ENCODE measurements around the gene SPTLC3. TPM values are rescaled to one million over a fixed set of nuclear protein-coding genes. Genes with fewer than 3 reads are reported as not detected.

SPTLC3 gene
- total and polyA plus RNA-seq, 2 experiments from 2014 or later: 36.3 to 47.6 TPM

DNA sequence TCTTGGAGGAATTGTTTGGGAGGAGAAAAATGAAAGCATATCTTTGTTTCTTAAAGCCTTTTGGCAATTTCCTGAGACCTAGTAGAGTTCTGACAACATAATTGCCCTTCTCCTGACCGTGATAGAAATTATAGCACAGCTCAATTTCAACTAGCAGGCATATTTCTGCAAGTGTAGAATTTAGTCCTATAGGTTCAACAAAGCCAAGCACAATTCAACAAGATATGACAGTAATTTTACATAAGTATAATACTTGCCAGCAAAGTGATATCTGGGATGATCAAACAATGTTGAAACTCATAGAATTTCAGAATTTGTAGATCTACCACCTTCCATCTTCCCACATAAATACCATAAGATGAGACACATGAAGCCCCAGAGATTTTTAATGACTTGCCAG lies 73.1 kb downstream of the SPTLC3 start:
- TF ChIP-seq EZH2phosphoT487 (IDR thresholded peaks at IDR 0.05; ENCODE audit: low read depth, severe bottlenecking, unreplicated experiment): no peak
- Histone ChIP-seq H3K9me2 (replicated peaks; ENCODE audit: insufficient read depth) (no peaks in the 10 kb centered on the region), H3K9me3 (ENCODE audit: low read depth) (no peaks in the 10 kb centered on the region), H2AFZ (no peak overlapping the region), H3K4me3 (no peak overlapping the region), H3K79me2 (no peaks in the 10 kb centered on the region), H3K27ac (no peak overlapping the region), H3K27me3 (no peaks in the 10 kb centered on the region), H3K4me1 (ENCODE audit: insufficient read depth) (no peaks in the 10 kb centered on the region), H4K20me1 (ENCODE audit: insufficient read depth, poor library complexity, severe bottlenecking) (no peaks in the 10 kb centered on the region), H3K4me2 (no peak overlapping the region), H3K36me3 (replicated peaks; ENCODE audit: insufficient read depth, low read depth) (no peaks in the 10 kb centered on the region)
- WGBS (ENCODE audit: low lambda C conversion rate, missing lambda C conversion rate): 84% methylated on average over 1 of the region's 1 CpG
- no peak for DNase-seq (ENCODE audit: low spot score)

DNA sequence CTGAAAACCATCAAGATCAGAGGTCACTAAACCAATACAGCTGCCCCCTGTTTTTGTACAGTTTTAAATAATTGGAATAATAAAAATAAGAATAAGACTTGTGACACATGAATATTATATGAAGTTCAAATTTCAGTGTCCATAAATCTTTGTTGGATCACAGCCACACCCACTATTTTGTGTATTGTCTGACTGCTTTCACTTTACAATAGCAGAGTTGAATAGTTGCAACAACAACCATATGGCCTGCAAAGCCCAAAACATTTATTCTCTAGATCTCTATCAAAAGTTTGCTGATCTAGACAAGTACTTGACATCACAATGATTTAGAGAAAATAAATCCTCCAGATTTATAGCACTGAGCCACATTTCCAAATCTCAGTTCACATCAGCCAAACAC lies 73.6 kb downstream of the SPTLC3 start:
- Histone ChIP-seq H3K4me2 (no peak overlapping the region), H3K9me2 (replicated peaks; ENCODE audit: insufficient read depth) (no peaks in the 10 kb centered on the region), H3K4me3 (no peak overlapping the region), H3K9me3 (ENCODE audit: low read depth) (no peaks in the 10 kb centered on the region), H3K27me3 (no peaks in the 10 kb centered on the region), H3K27ac (no peak overlapping the region), H3K36me3 (replicated peaks; ENCODE audit: insufficient read depth, low read depth) (no peaks in the 10 kb centered on the region), H3K79me2 (no peaks in the 10 kb centered on the region), H3K4me1 (ENCODE audit: insufficient read depth) (no peaks in the 10 kb centered on the region), H4K20me1 (ENCODE audit: insufficient read depth, poor library complexity, severe bottlenecking) (no peaks in the 10 kb centered on the region), H2AFZ (no peak overlapping the region)
- no peak for TF ChIP-seq EZH2phosphoT487 (IDR thresholded peaks at IDR 0.05; ENCODE audit: low read depth, severe bottlenecking, unreplicated experiment)
- TF ChIP-seq EZH2 (IDR thresholded peaks at IDR 0.05; ENCODE audit: borderline replicate concordance): no peak
- no peak for TF ChIP-seq CTCF (IDR thresholded peaks at IDR 0.05; ENCODE audit: poor library complexity)
- DNase-seq (ENCODE audit: low spot score): no peak

- Histone ChIP-seq H3K9me2 (replicated peaks; ENCODE audit: insufficient read depth) (no peaks in the 10 kb centered on the region), H4K20me1 (ENCODE audit: insufficient read depth, poor library complexity, severe bottlenecking) (no peaks in the 10 kb centered on the region), H3K9me3 (ENCODE audit: low read depth) (no peaks in the 10 kb centered on the region), H3K79me2 (no peaks in the 10 kb centered on the region), H3K27ac (no peak overlapping the region), H3K4me2 (no peak overlapping the region), H3K27me3 (no peaks in the 10 kb centered on the region), H3K4me3 (no peak overlapping the region), H2AFZ (no peak overlapping the region), H3K36me3 (replicated peaks; ENCODE audit: insufficient read depth, low read depth) (no peaks in the 10 kb centered on the region), H3K4me1 (ENCODE audit: insufficient read depth) (peaks cover 14% of the 10 kb centered on the region)
- no peak for DNase-seq (ENCODE audit: low spot score)
- 93% methylated on average over 3 of the region's 3 CpGs for WGBS (ENCODE audit: low lambda C conversion rate, missing lambda C conversion rate)
- TF ChIP-seq CTCF (IDR thresholded peaks at IDR 0.05; ENCODE audit: poor library complexity): no peak
- TF ChIP-seq EZH2phosphoT487 (IDR thresholded peaks at IDR 0.05; ENCODE audit: low read depth, severe bottlenecking, unreplicated experiment): no peak
- TF ChIP-seq EZH2 (IDR thresholded peaks at IDR 0.05; ENCODE audit: borderline replicate concordance): no peak
Measured at GRCh38 chr20:13085275-13085674, 76.5 kb downstream of the SPTLC3 start.

GRCh38 chr20:13089950-13090469 lies 81.2 kb downstream of the SPTLC3 start:
- peak overlapping the region; percentile 38 for H3K4me2 ChIP-seq

More at GRCh38 chr20:13089950-13090469, 81.2 kb downstream of the SPTLC3 start:
- Histone ChIP-seq H4K20me1 (ENCODE audit: insufficient read depth, poor library complexity, severe bottlenecking) (no peaks in the 10 kb centered on the region), H2AFZ (no peak overlapping the region), H3K4me3 (no peak overlapping the region), H3K27me3 (no peaks in the 10 kb centered on the region), H3K9me2 (replicated peaks; ENCODE audit: insufficient read depth) (no peaks in the 10 kb centered on the region), H3K4me1 (ENCODE audit: insufficient read depth) (peaks cover 20% of the 10 kb centered on the region), H3K79me2 (no peaks in the 10 kb centered on the region), H3K36me3 (replicated peaks; ENCODE audit: insufficient read depth, low read depth) (no peaks in the 10 kb centered on the region), H3K27ac (peak overlapping the region; percentile 28), H3K9me3 (ENCODE audit: low read depth) (no peaks in the 10 kb centered on the region)
- TF ChIP-seq EZH2 (IDR thresholded peaks at IDR 0.05; ENCODE audit: borderline replicate concordance) (no peak), EZH2phosphoT487 (IDR thresholded peaks at IDR 0.05; ENCODE audit: low read depth, severe bottlenecking, unreplicated experiment) (no peak), CTCF (IDR thresholded peaks at IDR 0.05; ENCODE audit: poor library complexity) (no peak)
- 8% methylated on average over 1 of the region's 1 CpG for WGBS (ENCODE audit: low lambda C conversion rate, missing lambda C conversion rate)
- peak; percentile 17 for DNase-seq (ENCODE audit: low spot score)
